Measurements from ENCODE around the gene UBD. TPM values are rescaled to one million over a fixed set of nuclear protein-coding genes. Genes with fewer than 3 reads are reported as not detected.

UBD gene
- total RNA-seq, 1 experiment from 2014 or later, result not detected

GRCh38 chr6:29577544-29577943 lies 18.0 kb upstream of the UBD start:
- Histone ChIP-seq H3K4me1 (ENCODE audit: control insufficient read depth in 1 of 2, insufficient read depth in 2 of 2, low read length in 2 of 2) (no peaks in the 10 kb centered on the region), H3K27ac (ENCODE audit: low read depth, low read length) (no peak overlapping the region), H2AFZ (ENCODE audit: low read depth, low read length, poor library complexity, severe bottlenecking) (no peak overlapping the region), H3K9me2 (ENCODE audit: insufficient read depth) (no peaks in the 10 kb centered on the region), H3K79me2 (ENCODE audit: insufficient read depth, low read length) (no peaks in the 10 kb centered on the region), H3K4me2 (ENCODE audit: low read length) (no peak overlapping the region), H4K20me1 (ENCODE audit: insufficient read depth) (no peaks in the 10 kb centered on the region), H3K27me3 (ENCODE audit: insufficient read depth, low read length) (peaks cover 23% of the 10 kb centered on the region), H3K9ac (ENCODE audit: low read length) (no peak overlapping the region), H3K36me3 (ENCODE audit: control insufficient read depth in 1 of 2, insufficient read depth in 2 of 2, low read length in 2 of 2) (no peaks in the 10 kb centered on the region), H3K4me3 (replicated peaks in 1 of 2; ENCODE audit: low read depth in 1 of 2, low read length in 2 of 2) (no peak overlapping the region), H3K9me3 (ENCODE audit: control insufficient read depth in 1 of 2, insufficient read depth in 1 of 2, low read depth in 1 of 2, low read length in 2 of 2) (no peaks in the 10 kb centered on the region)
- ChIA-PET POLR2A (no interaction called here), RAD21 (ENCODE audit: low non-redundant PET in 1 of 2, low total read pairs in 2 of 2, uncharacterized antibody in 2 of 2, unreplicated experiment in 2 of 2) (no interaction called here), CTCF (interaction anchor here (1.3 kb wide), 1 partner anchor 201 kb away, joined by 4 read pairs; no protein-coding TSS in a partner anchor)
- intact Hi-C loops (cut with micrococcal nuclease), result no loop called here
- no TSS peak for BruUV-seq (replicated peaks)
- DNase-seq (ENCODE audit: low read depth, low spot score) (no peak), ATAC-seq (no peak)
- TF ChIP-seq YY1 (IDR thresholded peaks at IDR 0.05; ENCODE audit: extremely low read depth, insufficient replicate concordance, low read depth, low read length), result no peak

GRCh38 chr6:29576056-29576455 lies 16.5 kb upstream of the UBD start:
- DNase-seq (ENCODE audit: low read depth, low spot score) (no peak), ATAC-seq (no peak)
- Histone ChIP-seq H3K9me3 (ENCODE audit: control insufficient read depth in 1 of 2, insufficient read depth in 1 of 2, low read depth in 1 of 2, low read length in 2 of 2) (no peaks in the 10 kb centered on the region), H3K9me2 (ENCODE audit: insufficient read depth) (no peaks in the 10 kb centered on the region), H3K27ac (ENCODE audit: low read depth, low read length) (no peak overlapping the region), H3K4me3 (replicated peaks in 1 of 2; ENCODE audit: low read depth in 1 of 2, low read length in 2 of 2) (no peak overlapping the region), H3K4me2 (ENCODE audit: low read length) (no peak overlapping the region), H3K9ac (ENCODE audit: low read length) (no peak overlapping the region), H3K27me3 (ENCODE audit: insufficient read depth, low read length) (peaks cover 28% of the 10 kb centered on the region), H3K4me1 (ENCODE audit: control insufficient read depth in 1 of 2, insufficient read depth in 2 of 2, low read length in 2 of 2) (no peaks in the 10 kb centered on the region), H2AFZ (ENCODE audit: low read depth, low read length, poor library complexity, severe bottlenecking) (no peak overlapping the region), H3K79me2 (ENCODE audit: insufficient read depth, low read length) (no peaks in the 10 kb centered on the region), H3K36me3 (ENCODE audit: control insufficient read depth in 1 of 2, insufficient read depth in 2 of 2, low read length in 2 of 2) (no peaks in the 10 kb centered on the region), H4K20me1 (ENCODE audit: insufficient read depth) (no peaks in the 10 kb centered on the region)
- no peak for TF ChIP-seq SP1 (IDR thresholded peaks at IDR 0.05; ENCODE audit: low read depth)
- no peak for TF ChIP-seq MAX (IDR thresholded peaks at IDR 0.05)
- no peak for TF ChIP-seq SIN3A (IDR thresholded peaks at IDR 0.05; ENCODE audit: low read depth)
- TF ChIP-seq CBX3 (IDR thresholded peaks at IDR 0.05; ENCODE audit: low read depth), result no peak
- no peak for TF ChIP-seq ELF1 (IDR thresholded peaks at IDR 0.05; ENCODE audit: borderline replicate concordance, low read depth)
- TF ChIP-seq FOSL1 (IDR thresholded peaks at IDR 0.05; ENCODE audit: low read depth), result no peak
- TF ChIP-seq CEBPB (IDR thresholded peaks at IDR 0.05; ENCODE audit: low read depth), result no peak
- no peak for TF ChIP-seq EZH2phosphoT487 (IDR thresholded peaks at IDR 0.05; ENCODE audit: borderline replicate concordance)
- no peak for TF ChIP-seq RAD21 (IDR thresholded peaks at IDR 0.05; ENCODE audit: low read depth)
- intact Hi-C loops (cut with micrococcal nuclease), result no loop called here
- CTCF ChIA-PET, result no interaction called here
- BruUV-seq (replicated peaks), result no TSS peak
- RAD21 ChIA-PET (ENCODE audit: low non-redundant PET in 1 of 2, low total read pairs in 2 of 2, uncharacterized antibody in 2 of 2, unreplicated experiment in 2 of 2), result no interaction called here
- POLR2A ChIA-PET, result no interaction called here

Measured in HCT116 (cell line).